HCT116 (cell line): Measurements from ENCODE around the gene RPS6KA1. TPM values are rescaled to one million over a fixed set of nuclear protein-coding genes. Genes with fewer than 3 reads are reported as not detected.

Experiments used
- ATAC-seq: fragments of 200-7000 bp; cut with Tn5 transposase; 2 replicates; pipeline ENCODE4 v1.9.1; 2020; ENCODE audit warnings: mild to moderate bottlenecking, moderate library complexity
- BruUV-seq: library from RNA; stranded (reverse); fragments of 400-500 nt; replicated peaks from 2 replicates; lab custom pipeline; 2021; lab: Mats Ljungman, UMichigan
- CTCF ChIA-PET: fragments of 300-600 bp; sonication (Branson Sonifier 250); formaldehyde crosslinking; loops from one replicate; lab custom pipeline; 2021; ENCODE audit warnings: antibody characterized with exemption; lab: Charles Lee
- POLR2A ChIA-PET: fragments of 300-600, 350-600 bp; sonication (Branson Sonifier 250); formaldehyde crosslinking; loops from one replicate; lab custom pipeline; 2021; ENCODE audit warnings: antibody characterized with exemption; lab: Charles Lee
- RAD21 ChIA-PET, 2 experiments: fragments of 300-600 bp; sonication (Branson Sonifier 250); formaldehyde crosslinking; loops; one replicate each; lab custom pipeline; 2023; ENCODE audit warnings: low total read pairs in 2 of 2; ENCODE audit not compliant: uncharacterized antibody in 2 of 2, unreplicated experiment in 2 of 2, low non-redundant PET in 1 of 2; lab: Charles Lee
- DNase-seq: peaks from one replicate; pipeline ENCODE4 v3.0.0-alpha.2; 2010; ENCODE audit warnings: low read depth, low spot score
- H2AFZ ChIP-seq: fragments of 200-600 bp; shearing (Covaris generic), sonication (generic); 2 replicates; pipeline ENCODE4 v1.6.1; 2017; ENCODE audit warnings: low read depth, mixed run types, mixed read lengths, antibody characterized with exemption, low read length; ENCODE audit not compliant: poor library complexity, severe bottlenecking
- H3K27ac ChIP-seq: 2 replicates; pipeline ENCODE4 v1.5.1; 2012; ENCODE audit warnings: low read depth, low read length
- H3K27me3 ChIP-seq: fragments of 200-600 bp; sonication (generic); 2 replicates; pipeline ENCODE4 v1.6.1; 2016; ENCODE audit warnings: mixed run types, low read length, mixed read lengths; ENCODE audit not compliant: insufficient read depth
- H3K36me3 ChIP-seq, 2 experiments: fragments of 200-500 bp in 1 of 2; fragments of 200-600 bp in 1 of 2; sonication (Bioruptor generic) in 1 of 2; sonication (generic) in 1 of 2; 2 replicates each; pipeline versions ENCODE4 v1.5.1 to v1.6.1; 2014 to 2016; ENCODE audit warnings: low read length in 2 of 2, inconsistent platforms in 1 of 2, mixed read lengths in 1 of 2, mixed run types in 1 of 2; ENCODE audit not compliant: insufficient read depth in 2 of 2, control insufficient read depth in 1 of 2
- H3K4me1 ChIP-seq, 2 experiments: fragments of 200-600 bp in 1 of 2; sonication (generic) in 1 of 2; 2 replicates each; pipeline versions ENCODE4 v1.5.1 to v1.6.1; 2012 to 2017; ENCODE audit warnings: low read length in 2 of 2, inconsistent platforms in 1 of 2, mild to moderate bottlenecking in 1 of 2, mixed read lengths in 1 of 2, mixed run types in 1 of 2, moderate library complexity in 1 of 2; ENCODE audit not compliant: insufficient read depth in 2 of 2, control insufficient read depth in 1 of 2
- H3K4me2 ChIP-seq: fragments of 200-600 bp; sonication (generic); 2 replicates; pipeline ENCODE4 v1.6.1; 2017; ENCODE audit warnings: mixed run types, low read length, mixed read lengths
- H3K4me3 ChIP-seq, 2 experiments: fragments of 200-600 bp in 1 of 2; sonication (generic) in 1 of 2; replicated peaks in 1 of 2; 2 replicates each; pipeline ENCODE4 v1.5.1; 2011 to 2016; ENCODE audit warnings: low read length in 2 of 2, control low read depth in 1 of 2, low read depth in 1 of 2, mild to moderate bottlenecking in 1 of 2, mixed read lengths in 1 of 2, mixed run types in 1 of 2
- H3K79me2 ChIP-seq: fragments of 200-600 bp; sonication (generic); 2 replicates; pipeline ENCODE4 v1.6.1; 2017; ENCODE audit warnings: mild to moderate bottlenecking, mixed run types, low read length, moderate library complexity, mixed read lengths; ENCODE audit not compliant: insufficient read depth
- H3K9ac ChIP-seq: fragments of 200-600 bp; sonication (generic); 2 replicates; pipeline ENCODE4 v1.6.1; 2016; ENCODE audit warnings: low read length, mixed read lengths
- H3K9me2 ChIP-seq: fragments of 200-600 bp; sonication (generic), shearing (Covaris generic); 2 replicates; pipeline ENCODE4 v1.6.1; 2017; ENCODE audit warnings: mixed run types, mild to moderate bottlenecking, moderate library complexity; ENCODE audit not compliant: insufficient read depth
- H3K9me3 ChIP-seq, 2 experiments: fragments of 200-500 bp in 1 of 2; fragments of 200-600 bp in 1 of 2; sonication (Bioruptor generic) in 1 of 2; sonication (generic) in 1 of 2; 2 replicates each; pipeline ENCODE4 v1.6.1; 2014 to 2017; ENCODE audit warnings: low read length in 2 of 2, mixed read lengths in 2 of 2, inconsistent platforms in 1 of 2, low read depth in 1 of 2, mild to moderate bottlenecking in 1 of 2, mixed run types in 1 of 2, moderate library complexity in 1 of 2; ENCODE audit not compliant: control insufficient read depth in 1 of 2, insufficient read depth in 1 of 2
- H4K20me1 ChIP-seq: fragments of 200-600 bp; sonication (generic), shearing (Covaris generic); 2 replicates; pipeline ENCODE4 v1.6.1; 2017; ENCODE audit warnings: mixed run types, mild to moderate bottlenecking, moderate library complexity; ENCODE audit not compliant: insufficient read depth
- CBX3 ChIP-seq: IDR thresholded peaks from 2 replicates; pipeline ENCODE4 v1.6.1; 2012; ENCODE audit warnings: low read depth
- CEBPB ChIP-seq: IDR thresholded peaks from 2 replicates; pipeline ENCODE4 v1.6.1; 2012; ENCODE audit warnings: low read depth
- EGR1 ChIP-seq: IDR thresholded peaks from 2 replicates; pipeline ENCODE4 v1.6.1; 2012; ENCODE audit warnings: low read depth
- ELF1 ChIP-seq: IDR thresholded peaks from 2 replicates; pipeline ENCODE4 v1.6.1; 2012; ENCODE audit warnings: low read depth, borderline replicate concordance
- EZH2 ChIP-seq: fragments of 200-600 bp; sonication (generic); IDR thresholded peaks from 2 replicates; pipeline ENCODE4 v1.6.1; 2017; ENCODE audit warnings: antibody characterized with exemption, mixed run types
- EZH2phosphoT487 ChIP-seq: fragments of 200-600 bp; IDR thresholded peaks from 2 replicates; pipeline ENCODE4 v1.6.1; 2018; ENCODE audit warnings: antibody characterized with exemption, borderline replicate concordance
- FOSL1 ChIP-seq: IDR thresholded peaks from 2 replicates; pipeline ENCODE4 v1.6.1; 2012; ENCODE audit warnings: low read depth
- JUND ChIP-seq: IDR thresholded peaks from 2 replicates; pipeline ENCODE4 v1.6.1; 2012
- POLR2AphosphoS5 ChIP-seq: IDR thresholded peaks from 2 replicates; pipeline ENCODE4 v1.6.1; 2011; ENCODE audit warnings: mild to moderate bottlenecking, low read depth, low read length, moderate library complexity
- RAD21 ChIP-seq: IDR thresholded peaks from 2 replicates; pipeline ENCODE4 v1.6.1; 2012; ENCODE audit warnings: low read depth, mild to moderate bottlenecking
- SIN3A ChIP-seq: IDR thresholded peaks from 2 replicates; pipeline ENCODE4 v1.6.1; 2012; ENCODE audit warnings: low read depth
- SP1 ChIP-seq: IDR thresholded peaks from 2 replicates; pipeline ENCODE4 v1.6.1; 2012; ENCODE audit warnings: low read depth
- SRF ChIP-seq: IDR thresholded peaks from 2 replicates; pipeline ENCODE4 v1.6.1; 2012; ENCODE audit warnings: low read depth
- TCF7L2 ChIP-seq: IDR thresholded peaks from 2 replicates; pipeline ENCODE4 v1.7.0; 2011; ENCODE audit warnings: borderline replicate concordance, inconsistent platforms; ENCODE audit not compliant: insufficient read depth, insufficient read length; ENCODE audit errors: extremely low read depth
- ZFX ChIP-seq: fragments of 450-650 bp; IDR thresholded peaks from 2 replicates; pipeline ENCODE4 v1.6.1; 2017
- ZNF274 ChIP-seq: fragments of 200-500 bp; sonication (Bioruptor generic); IDR thresholded peaks from 2 replicates; pipeline ENCODE4 v1.6.1; 2014; ENCODE audit warnings: mild to moderate bottlenecking, low read depth, low read length, inconsistent platforms
- intact Hi-C: fragments of 100-400 bp; cut with micrococcal nuclease; formaldehyde crosslinking; loops from 2 replicates; pipeline ENCODE4 v1.10.0; 2022
- total RNA-seq: library from RNA; stranded (reverse); gene quantifications from one replicate; pipeline ENCODE4 v1.2.1, GENCODE V29; 2021; ENCODE audit not compliant: unreplicated experiment
- TF ChIP-seq, protein P1 (sequence below): IDR thresholded peaks from 2 replicates; pipeline ENCODE4 v1.6.1; 2012; ENCODE audit warnings: low read depth
- TF ChIP-seq, protein P2 (sequence below): IDR thresholded peaks from 2 replicates; pipeline ENCODE4 v1.6.1; 2012
- TF ChIP-seq, protein P3 (sequence below): IDR thresholded peaks from 2 replicates; pipeline ENCODE4 v1.6.1; 2012

RPS6KA1 gene
- total RNA-seq, 1 experiment from 2014 or later, result 47.0 TPM

DNA sequence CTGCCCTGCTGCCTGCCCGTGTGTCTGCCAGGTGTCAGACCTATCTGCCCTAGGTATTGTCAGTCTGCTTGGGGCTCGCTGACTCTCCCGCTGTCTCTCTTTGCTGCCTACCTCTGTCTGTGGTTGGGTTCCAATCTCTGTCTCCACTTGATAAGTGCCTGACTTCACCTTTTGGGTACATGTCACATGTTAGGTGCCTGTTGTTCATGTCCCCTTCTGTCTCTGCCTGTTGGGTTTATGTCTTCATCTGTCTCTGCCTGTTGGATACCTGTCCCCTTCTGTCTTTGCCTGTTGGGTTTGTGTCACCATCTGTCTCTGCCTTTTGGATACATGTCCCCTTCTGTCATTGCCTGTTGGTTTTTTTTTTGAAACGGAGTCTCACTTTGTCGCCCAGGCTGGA is 14.6 kb downstream of the RPS6KA1 start:
- TF ChIP-seq EGR1, result no peak
- no peak for TF ChIP-seq SP1
- no peak for TF ChIP-seq ZNF274
- TF ChIP-seq SRF, result no peak
- no peak for TF ChIP-seq FOSL1
- no peak for TF ChIP-seq JUND
- TF ChIP-seq, protein P1, sequence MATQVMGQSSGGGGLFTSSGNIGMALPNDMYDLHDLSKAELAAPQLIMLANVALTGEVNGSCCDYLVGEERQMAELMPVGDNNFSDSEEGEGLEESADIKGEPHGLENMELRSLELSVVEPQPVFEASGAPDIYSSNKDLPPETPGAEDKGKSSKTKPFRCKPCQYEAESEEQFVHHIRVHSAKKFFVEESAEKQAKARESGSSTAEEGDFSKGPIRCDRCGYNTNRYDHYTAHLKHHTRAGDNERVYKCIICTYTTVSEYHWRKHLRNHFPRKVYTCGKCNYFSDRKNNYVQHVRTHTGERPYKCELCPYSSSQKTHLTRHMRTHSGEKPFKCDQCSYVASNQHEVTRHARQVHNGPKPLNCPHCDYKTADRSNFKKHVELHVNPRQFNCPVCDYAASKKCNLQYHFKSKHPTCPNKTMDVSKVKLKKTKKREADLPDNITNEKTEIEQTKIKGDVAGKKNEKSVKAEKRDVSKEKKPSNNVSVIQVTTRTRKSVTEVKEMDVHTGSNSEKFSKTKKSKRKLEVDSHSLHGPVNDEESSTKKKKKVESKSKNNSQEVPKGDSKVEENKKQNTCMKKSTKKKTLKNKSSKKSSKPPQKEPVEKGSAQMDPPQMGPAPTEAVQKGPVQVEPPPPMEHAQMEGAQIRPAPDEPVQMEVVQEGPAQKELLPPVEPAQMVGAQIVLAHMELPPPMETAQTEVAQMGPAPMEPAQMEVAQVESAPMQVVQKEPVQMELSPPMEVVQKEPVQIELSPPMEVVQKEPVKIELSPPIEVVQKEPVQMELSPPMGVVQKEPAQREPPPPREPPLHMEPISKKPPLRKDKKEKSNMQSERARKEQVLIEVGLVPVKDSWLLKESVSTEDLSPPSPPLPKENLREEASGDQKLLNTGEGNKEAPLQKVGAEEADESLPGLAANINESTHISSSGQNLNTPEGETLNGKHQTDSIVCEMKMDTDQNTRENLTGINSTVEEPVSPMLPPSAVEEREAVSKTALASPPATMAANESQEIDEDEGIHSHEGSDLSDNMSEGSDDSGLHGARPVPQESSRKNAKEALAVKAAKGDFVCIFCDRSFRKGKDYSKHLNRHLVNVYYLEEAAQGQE, result no peak
- no peak for TF ChIP-seq EZH2phosphoT487
- TF ChIP-seq CBX3, result no peak
- TF ChIP-seq, protein P2, sequence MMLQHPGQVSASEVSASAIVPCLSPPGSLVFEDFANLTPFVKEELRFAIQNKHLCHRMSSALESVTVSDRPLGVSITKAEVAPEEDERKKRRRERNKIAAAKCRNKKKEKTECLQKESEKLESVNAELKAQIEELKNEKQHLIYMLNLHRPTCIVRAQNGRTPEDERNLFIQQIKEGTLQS, result no peak
- no peak for TF ChIP-seq TCF7L2
- no peak for TF ChIP-seq RAD21
- no peak for TF ChIP-seq SIN3A
- no peak for TF ChIP-seq ZFX
- TF ChIP-seq ELF1, result no peak
- TF ChIP-seq, protein P3, sequence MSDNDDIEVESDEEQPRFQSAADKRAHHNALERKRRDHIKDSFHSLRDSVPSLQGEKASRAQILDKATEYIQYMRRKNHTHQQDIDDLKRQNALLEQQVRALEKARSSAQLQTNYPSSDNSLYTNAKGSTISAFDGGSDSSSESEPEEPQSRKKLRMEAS, result no peak
- no peak for TF ChIP-seq POLR2AphosphoS5
- TF ChIP-seq CEBPB, result no peak
- no peak for TF ChIP-seq EZH2
- Histone ChIP-seq H3K4me3 (no peak overlapping the region), H3K27ac (no peak overlapping the region), H4K20me1 (no peaks in the 10 kb centered on the region), H3K79me2 (no peaks in the 10 kb centered on the region), H3K9me3 (no peaks in the 10 kb centered on the region), H3K36me3 (peaks cover 2 to 4% of the 10 kb centered on the region in 2 experiments; a peak in 2 of 4 replicates), H3K27me3 (no peaks in the 10 kb centered on the region), H3K9me2 (no peaks in the 10 kb centered on the region), H3K4me2 (no peak overlapping the region), H3K4me1 (peaks cover 3 to 4% of the 10 kb centered on the region in 2 experiments; a peak in 2 of 4 replicates), H3K9ac (no peak overlapping the region), H2AFZ (no peak overlapping the region)
- intact Hi-C loops, result no loop called here
- CTCF ChIA-PET, result no interaction called here
- ATAC-seq (no peak), DNase-seq (no peak)
- RAD21 ChIA-PET, result no interaction called here
- POLR2A ChIA-PET, result no interaction called here
- no TSS peak for BruUV-seq
